GM15510 (cell line): ENCODE data around the gene MEI4.

Experiments used
- POLR2A ChIP-seq: IDR thresholded peaks from 3 replicates; pipeline ENCODE4 v1.6.1; 2011; ENCODE audit warnings: borderline replicate concordance; ENCODE audit not compliant: insufficient read length; ENCODE audit errors: extremely low read depth

The MEI4 gene

DNA sequence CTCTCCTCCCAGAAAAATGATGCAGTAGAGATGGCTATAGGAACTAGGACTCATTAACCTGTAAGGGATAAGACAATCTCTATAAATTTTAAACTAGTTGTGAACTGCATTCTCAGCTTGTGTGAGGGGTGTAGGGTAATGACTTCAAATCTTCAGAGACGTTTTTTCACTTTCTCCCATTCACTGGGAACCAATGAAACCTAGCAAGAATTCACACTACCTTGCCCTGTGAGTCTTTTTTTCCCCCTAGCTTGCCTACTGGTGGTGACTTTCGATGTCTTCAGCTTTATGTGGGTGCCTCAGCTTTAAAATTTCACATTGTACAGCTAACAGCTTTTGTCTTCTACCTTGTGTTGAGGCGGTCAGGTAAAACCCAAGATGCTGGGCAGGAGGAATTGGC is 192.0 kb downstream of the MEI4 start:
- no peak for TF ChIP-seq POLR2A

DNA sequence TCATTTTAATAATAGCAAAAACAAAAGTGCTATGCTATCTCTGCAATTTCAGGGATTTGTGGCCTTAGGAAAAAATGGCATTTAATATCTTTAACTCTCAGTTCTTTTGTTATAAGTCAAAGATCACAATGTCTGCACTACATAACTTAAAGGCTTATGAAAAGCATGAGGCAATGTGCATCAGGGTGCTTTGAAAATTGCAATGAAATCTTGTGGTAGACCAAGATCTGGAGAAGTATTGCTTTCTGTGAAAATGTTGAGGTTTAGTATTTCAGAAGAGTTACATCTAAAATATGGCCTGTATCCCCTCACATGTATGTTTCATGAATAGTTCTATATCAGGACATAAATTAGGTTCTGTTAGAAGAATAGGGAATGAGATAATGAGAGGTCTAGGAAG is 200.6 kb downstream of the MEI4 start:
- no peak for TF ChIP-seq POLR2A

DNA sequence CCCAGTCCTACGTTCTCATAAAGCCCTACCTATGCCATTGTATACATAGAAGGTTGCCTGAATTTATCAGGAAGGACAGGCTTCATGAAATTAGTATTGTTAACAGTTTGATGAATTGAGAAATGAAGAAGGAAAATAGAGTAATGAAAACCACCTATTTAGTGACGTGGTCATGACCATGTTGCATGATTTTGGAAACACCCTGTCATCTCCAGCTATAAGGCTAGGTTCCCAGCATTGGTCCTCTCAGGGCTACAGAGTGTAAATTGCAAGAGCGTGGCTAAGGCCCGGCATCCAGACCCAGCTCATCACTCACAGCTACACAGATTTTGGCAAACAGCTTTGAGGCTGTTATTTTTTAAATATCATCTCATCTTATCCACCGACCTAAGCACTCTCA is 203.6 kb downstream of the MEI4 start:
- no peak for TF ChIP-seq POLR2A

DNA sequence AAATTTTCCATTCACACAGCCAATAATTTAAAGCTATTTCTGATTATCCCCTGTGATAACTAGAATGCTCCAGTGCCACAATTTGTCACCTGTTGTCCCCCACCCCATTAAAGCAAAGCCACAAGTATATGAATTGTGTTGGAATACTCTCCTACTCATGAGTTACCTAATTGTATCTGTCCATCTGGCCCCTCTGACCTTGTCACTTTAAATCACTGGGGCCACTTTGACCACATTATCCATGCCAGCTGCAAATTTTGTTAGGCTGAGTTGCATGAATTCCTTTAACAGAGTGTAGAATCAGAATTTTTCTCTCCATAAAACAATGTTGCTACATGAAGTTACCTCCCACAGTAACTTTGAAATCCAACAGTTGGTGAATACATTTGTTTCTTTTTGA is 204.6 kb downstream of the MEI4 start:
- TF ChIP-seq POLR2A = no peak

DNA sequence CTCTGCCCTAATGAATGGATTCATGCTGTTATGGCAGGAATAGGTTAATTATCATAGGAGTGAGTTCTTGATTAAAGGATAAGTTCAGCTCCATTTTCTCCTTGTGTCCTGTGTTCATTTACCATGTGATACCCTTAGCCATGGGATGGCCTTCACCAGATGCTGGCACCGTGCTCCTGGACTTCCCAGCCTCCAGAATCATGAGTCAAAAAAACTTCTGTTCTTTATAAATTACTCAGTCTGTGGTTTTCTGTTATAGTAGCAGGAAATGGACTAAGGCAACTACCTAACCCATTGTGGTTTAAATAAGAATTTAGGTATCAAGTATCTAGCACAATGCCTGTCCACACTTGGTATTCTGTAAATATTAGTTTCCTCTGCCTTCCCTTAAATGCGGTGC is 223.5 kb downstream of the MEI4 start:
- no peak for TF ChIP-seq POLR2A

DNA sequence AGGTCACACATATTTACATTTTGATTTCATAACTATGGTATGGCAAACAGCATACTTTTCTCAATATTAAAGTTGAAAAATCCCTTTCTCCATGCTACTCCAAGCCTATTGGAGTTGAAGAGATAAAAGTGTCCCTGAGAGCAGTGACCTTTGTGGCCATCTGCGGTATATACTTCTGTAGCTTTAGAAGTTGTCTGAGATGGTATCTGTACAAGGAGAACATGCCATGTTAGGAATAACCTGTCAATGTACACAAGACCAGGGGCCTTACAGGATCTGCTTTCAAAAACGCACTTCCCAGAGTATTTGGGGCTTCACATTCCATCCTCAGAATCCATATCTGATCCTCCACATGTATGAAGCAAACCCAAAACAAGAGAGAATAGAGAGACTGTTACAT is 226.7 kb downstream of the MEI4 start:
- no peak for TF ChIP-seq POLR2A

DNA sequence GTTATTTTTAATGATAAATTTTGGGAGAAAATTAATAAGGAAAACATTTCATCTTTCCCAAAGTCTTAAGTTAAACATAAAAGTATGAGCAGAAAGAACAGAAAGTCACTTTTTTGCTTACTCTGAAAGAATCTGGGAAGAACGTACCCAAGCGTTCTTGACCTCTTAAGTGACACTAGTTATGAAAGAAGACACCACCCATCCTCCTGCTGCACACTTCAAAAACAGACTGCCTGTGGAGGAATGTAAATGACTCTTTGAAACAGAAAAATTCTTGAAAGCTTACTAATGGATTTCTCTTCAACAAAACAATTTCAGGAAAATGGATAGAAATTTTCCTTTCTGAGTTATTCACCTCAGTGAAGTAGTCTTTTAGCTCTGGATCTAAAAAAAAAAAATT is 227.7 kb downstream of the MEI4 start:
- TF ChIP-seq POLR2A = no peak

DNA sequence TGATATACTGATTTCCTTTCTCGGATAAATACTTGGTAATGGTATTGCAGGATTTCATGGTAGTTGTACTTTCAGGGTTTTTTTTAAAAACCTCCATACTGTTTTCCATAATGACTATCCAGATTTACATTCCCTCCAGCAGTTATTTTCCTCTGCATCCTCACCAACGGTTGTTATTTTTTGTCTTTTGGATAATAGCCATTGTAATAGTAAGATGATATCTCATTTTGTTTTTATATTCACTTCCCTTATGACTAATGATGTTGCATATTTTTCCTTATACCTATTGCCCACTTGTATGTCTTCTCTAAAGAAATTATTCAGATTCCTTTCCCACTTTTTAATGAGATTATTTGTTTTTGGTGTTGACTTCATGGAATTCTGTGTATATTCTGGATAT is 231.0 kb downstream of the MEI4 start:
- TF ChIP-seq POLR2A = no peak

DNA sequence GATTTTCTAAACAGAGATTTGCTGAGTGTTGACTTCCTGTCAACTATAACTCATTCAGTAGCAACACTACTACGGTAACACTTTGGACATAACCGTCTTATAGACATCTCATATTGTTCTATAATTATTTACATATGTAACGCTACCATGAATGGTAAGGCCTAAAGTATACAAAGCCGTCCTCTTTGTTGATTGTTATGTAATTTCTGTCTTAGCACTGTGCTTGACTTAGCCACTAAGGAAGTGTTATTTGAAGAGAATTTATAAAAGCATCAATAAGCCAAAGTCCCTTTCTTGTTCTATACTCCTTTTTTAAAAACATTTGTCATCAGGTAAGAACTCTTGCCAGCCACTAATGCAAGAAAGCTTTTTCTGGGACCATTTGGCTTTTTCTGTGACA is 240.6 kb downstream of the MEI4 start:
- TF ChIP-seq POLR2A = no peak

DNA sequence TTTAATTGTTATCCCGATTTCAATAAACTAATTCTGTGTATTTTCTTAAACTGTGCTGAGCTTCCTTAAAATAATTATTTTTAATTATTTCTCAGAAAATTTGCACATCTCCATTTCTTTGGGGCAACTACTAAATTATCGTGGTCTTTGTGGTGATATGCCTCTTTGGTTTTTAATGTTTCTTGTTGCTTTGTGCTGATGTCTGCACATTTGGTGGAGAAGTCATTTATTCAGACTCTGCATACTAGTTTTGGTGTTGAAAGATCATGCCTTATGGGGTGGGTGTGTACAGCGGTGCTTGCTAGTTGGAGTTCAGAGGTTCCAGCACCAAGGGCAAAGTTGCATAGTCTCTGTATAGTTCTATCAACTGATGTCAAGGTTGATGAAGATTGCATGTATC is 253.2 kb downstream of the MEI4 start:
- no peak for TF ChIP-seq POLR2A

DNA sequence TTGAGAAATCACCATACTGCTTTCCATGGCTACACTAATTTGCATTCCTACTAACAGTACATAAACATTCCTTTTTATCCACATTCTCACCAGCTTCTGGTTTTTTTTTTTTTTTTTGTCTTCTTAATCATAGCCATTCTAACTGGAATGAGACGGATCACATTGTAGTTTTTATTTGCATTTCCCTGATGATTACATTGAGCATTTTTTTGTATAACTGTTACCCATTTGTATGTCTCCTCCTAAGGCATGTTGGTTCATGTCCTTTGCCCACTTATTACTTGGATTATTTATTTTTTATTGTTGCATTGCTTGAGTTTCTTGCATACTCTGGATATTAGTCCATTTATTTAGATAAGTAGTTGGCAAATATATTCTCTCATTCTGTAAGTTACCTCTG is 258.0 kb downstream of the MEI4 start:
- no peak for TF ChIP-seq POLR2A

DNA sequence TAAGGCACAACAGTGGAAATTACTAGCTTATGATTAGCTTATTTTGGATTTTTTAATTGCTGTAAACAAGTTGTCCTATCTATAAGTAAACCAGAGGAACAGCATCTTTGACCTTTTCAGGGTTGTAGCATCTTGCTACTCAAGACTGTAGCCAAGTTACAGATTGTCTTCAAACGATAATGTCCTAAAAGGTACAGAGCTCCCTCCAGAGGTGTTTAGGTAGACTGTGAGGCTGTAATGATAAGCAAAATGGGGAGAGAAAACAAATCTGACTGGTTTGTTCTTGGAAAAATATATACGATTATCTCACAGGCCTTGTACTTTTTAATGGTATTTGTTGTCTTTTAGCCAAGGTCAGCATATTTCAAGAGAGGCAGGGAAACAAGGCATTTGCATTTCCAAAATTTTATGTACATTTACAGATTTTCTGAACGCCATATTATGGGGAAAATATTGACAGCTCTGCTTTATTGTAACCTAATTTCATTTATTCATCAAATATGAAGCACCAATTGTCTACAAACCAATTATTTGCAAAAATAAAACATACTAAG is 273.4 kb downstream of the MEI4 start:
- TF ChIP-seq POLR2A = no peak

DNA sequence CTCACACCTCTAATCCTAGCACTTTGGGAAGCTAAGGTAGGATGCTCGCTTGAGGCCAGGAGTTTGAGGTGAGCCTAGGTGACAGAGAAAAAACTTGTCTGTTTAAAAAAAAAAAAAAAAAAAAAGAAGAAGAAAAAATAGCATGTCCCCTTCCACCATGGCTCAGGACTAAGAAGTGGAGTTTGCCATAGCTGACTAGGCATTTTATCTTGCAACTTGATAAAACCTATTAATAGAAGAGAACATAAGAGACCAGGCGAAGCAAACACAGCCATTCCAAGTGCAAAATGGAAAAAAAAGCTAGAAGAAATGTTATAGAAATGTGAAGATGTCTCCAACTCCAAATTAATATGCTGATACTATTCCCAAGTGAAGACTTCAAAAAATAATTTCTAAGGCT is 277.5 kb downstream of the MEI4 start:
- no peak for TF ChIP-seq POLR2A

DNA sequence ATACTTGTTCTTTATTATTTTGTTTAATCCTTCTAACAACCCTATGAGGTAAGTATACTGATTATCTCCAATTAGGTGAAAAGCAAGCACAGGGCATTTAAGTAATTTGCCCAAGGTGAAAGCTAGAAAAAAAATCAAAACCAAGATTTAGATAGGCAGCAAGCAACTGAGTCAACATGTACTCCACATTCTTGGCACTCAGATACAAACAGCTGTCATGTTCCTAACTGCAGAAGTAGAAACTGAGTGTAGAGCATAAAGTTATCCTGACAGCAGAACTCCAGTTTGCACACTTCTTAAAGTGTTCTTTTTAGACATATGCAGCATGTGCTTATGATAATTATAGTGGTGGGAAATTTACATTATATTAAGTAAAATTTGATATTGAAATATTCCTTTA is 278.1 kb downstream of the MEI4 start:
- TF ChIP-seq POLR2A = no peak

DNA sequence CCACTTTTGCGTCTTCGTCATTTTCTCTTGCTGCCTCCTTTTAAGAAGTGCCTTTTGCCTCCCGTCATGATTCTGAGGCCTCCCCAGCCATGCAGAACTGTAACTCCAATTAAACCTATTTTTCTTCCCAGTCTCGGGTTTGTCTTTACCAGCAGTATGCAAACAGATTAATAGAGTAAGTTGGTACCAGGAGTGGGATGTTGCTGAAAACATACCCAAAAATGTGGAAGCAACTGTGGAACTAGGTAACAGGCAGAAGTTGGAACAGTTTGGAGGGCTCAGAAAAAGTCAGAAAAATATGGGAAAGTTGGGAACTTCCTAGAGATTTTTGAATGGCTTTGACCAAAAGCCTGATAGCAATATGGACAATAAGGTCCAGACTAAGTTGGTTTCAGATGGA is 309.2 kb downstream of the MEI4 start:
- TF ChIP-seq POLR2A = no peak

DNA sequence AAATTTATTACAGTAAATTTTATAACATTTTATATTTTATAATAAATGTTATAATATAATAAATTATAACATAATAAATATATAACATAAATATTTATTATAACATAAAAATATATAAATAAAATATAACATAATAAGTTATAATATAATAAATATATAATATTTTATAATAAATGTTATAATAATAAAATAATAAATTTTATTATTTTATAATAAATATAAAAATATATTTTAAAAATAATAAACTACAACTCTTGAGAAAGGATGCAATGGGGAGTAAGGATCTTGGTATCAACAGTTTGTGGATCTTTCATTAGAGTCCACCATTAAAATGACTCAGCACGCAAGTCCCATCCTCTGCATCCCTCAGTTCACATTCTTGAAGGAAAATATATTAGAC is 312.6 kb downstream of the MEI4 start:
- TF ChIP-seq POLR2A = no peak

DNA sequence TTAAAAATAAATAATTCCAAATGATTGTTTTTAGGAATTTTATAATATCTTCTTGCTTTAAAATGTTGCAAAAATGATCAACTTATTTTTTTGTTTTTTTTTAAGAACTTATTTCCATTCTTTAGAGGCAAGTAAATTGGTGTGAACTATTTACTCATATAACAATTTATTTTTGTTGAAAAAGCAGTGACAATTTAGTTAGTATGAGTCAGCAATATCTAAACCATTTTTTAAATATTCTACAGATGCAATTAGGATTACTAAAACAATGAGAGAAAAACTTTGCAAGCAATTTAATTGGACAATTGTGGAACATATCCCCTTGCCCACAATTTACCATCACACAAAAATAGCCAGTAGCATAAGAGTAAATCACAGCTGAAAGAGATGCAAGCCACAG is 319.5 kb downstream of the MEI4 start:
- no peak for TF ChIP-seq POLR2A
